GM19455 (cell line): ENCODE results near the gene SCART1.
"Not testable (repeated sequence)": the region's sequence is repeated elsewhere in the genome, so short reads cannot be mapped to it uniquely, and the experiment has no call there.

Experiments used
- ATAC-seq: cut with Tn5 transposase; IDR thresholded peaks from one replicate; pipeline ENCODE4 v1.9.1; 2021; ENCODE audit not compliant: unreplicated experiment

The SCART1 gene

DNA sequence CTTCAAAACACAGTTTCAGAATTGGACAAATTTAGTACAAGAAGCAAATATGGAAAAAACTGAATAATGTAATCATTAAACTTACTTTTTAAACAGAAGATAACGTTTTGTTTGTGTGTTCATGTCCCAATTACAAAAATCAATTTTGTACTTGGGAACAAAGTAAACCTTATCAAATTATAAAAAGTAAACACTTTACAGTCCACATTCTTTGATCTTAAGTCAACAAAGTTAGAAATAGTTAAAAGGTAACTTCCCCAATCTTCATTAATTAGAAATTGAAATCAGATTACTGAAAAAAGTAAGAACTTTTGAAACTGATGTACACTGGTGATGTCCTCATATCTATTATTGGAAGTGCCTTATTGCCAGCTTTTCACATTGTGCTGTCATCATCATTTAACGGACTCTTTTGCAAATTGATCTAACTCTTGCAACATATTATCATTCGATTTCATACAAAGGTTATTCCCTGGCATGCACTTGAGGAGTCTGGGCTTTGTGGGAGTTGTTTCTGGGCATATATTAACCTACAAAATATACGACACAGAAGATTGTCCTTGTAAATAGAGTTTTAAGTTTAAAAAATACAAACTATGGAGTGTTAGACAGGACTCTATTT is 58.3 kb downstream of the SCART1 start:
- no peak for ATAC-seq

DNA sequence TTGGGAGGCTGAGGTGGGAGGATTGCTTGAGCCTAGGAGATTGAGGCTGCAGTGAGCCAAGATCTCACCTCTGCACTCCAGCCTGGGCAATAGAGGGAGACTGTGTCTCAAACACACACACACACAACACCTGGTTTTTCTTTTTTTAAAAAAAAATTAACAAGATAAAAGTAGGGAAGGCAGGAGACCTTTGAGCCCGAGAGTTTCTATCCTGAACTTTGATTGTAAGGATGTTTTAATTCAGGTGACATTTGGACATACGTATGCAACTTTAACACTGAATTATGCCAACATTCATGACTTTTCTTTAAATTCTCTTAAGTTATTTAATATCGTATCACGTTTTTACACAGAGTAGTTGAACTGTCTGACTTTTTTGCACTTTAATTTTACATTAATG is 61.7 kb downstream of the SCART1 start:
- no peak for ATAC-seq

DNA sequence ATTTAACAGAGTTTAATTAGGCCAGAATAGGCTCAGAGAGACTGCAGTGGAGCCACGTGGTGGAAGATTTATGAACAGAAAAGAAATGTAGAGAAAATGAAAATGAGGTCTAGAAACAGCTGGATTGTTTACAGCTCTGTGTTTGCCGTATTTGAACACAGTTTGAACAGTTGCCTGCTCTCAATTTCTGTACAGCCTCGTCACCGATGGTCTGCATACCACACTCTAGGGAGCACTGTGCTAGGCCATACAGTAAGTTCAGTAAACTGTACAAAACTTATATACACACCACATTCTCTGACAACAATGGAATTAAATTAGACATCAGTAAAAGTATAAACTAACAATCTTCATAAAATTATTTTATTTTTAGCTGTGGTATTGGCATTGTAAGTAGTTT is 62.3 kb downstream of the SCART1 start:
- no peak for ATAC-seq

DNA sequence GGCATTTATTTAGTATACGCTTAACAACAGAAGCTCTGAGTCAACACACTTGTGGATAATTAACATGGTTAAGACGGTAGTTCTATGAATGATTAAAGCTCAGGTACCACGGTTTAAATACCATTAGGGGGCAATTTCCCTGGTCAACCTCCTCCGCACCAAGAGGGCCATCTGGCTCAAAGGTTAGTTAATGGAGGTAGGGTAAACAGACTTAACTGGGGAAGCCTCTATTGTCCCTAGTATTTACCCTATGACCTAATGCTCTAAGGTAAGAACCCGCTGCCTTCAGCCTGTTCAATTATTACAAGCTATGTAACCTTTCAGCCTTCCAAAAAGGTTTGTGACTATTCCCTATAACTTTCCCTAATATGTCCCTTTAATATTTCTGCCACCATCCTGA is 64.8 kb downstream of the SCART1 start:
- not testable (repeated sequence) for ATAC-seq
